Suprapubic skin (tissue), 4 donors: Measurements from ENCODE around the gene DCBLD1. TPM values are rescaled to one million over a fixed set of nuclear protein-coding genes. Genes with fewer than 3 reads are reported as not detected.

Experiments used
- DNase-seq, 2 donors: peaks; one replicate each; pipeline ENCODE4 v3.0.0-alpha.2; 2019; ENCODE audit warnings: low spot score in 2 of 2
- H3K27ac ChIP-seq: fragments of 200-600 bp; sonication (generic); one replicate; pipeline ENCODE4 v1.5.1; 2019
- H3K27me3 ChIP-seq: fragments of 200-600 bp; sonication (generic); one replicate; pipeline ENCODE4 v1.5.1; 2019
- H3K36me3 ChIP-seq: fragments of 200-600 bp; sonication (generic); one replicate; pipeline ENCODE4 v1.5.1; 2019
- H3K4me1 ChIP-seq: fragments of 200-600 bp; sonication (generic); one replicate; pipeline ENCODE4 v1.5.1; 2019
- H3K4me3 ChIP-seq: fragments of 200-600 bp; sonication (generic); one replicate; pipeline ENCODE4 v1.5.1; 2019; ENCODE audit warnings: mild to moderate bottlenecking
- H3K9me3 ChIP-seq: fragments of 200-600 bp; sonication (generic); one replicate; pipeline ENCODE4 v1.5.1; 2019
- EP300 ChIP-seq: sonication (generic); formaldehyde crosslinking; IDR thresholded peaks from one replicate; pipeline ENCODE4 v1.6.1; 2017; ENCODE audit warnings: antibody characterized with exemption
- POLR2A ChIP-seq, 2 donors: fragments of 450-650 bp; IDR thresholded peaks; one replicate each; pipeline ENCODE4 v1.6.1; 2017; ENCODE audit warnings: antibody characterized with exemption in 2 of 2, mild to moderate bottlenecking in 2 of 2, moderate library complexity in 2 of 2
- POLR2AphosphoS5 ChIP-seq, 3 donors: sonication (generic); formaldehyde crosslinking; IDR thresholded peaks; one replicate each; pipeline ENCODE4 v1.6.1; 2017; ENCODE audit warnings: antibody characterized with exemption in 3 of 3
- WGBS: methylation state at CpG from one replicate; pipeline ENCODE4 v1.1.5; 2018; 5-methylcytosine and 5-hydroxymethylcytosine counted together
- total RNA-seq, 4 donors: library from RNA; depleted of rRNA; stranded (reverse); fragments of >200 nt; gene quantifications; one replicate each; pipeline ENCODE4 v1.1.0, GENCODE V29; 2016
- TF ChIP-seq, protein P1 (sequence below), 2 donors: fragments of 200-600 bp in 1 of 2; fragments of 450-650 bp in 1 of 2; sonication (generic) in 1 of 2; IDR thresholded peaks; one replicate each; pipeline ENCODE4 v1.5.1; 2016 to 2019; ENCODE audit warnings: antibody characterized with exemption in 2 of 2, mild to moderate bottlenecking in 1 of 2, moderate library complexity in 1 of 2

Gene DCBLD1
- total RNA-seq, 4 donors from 2014 or later: 3.6 to 15.7 (median 4.9) TPM

- Histone ChIP-seq H3K4me1 (peaks cover 4% of the 10 kb centered on the region), H3K4me3 (no peak overlapping the region), H3K9me3 (no peaks in the 10 kb centered on the region), H3K27ac (no peak overlapping the region), H3K27me3 (no peaks in the 10 kb centered on the region), H3K36me3 (no peaks in the 10 kb centered on the region)
- no peak for DNase-seq
- TF ChIP-seq, protein P1, sequence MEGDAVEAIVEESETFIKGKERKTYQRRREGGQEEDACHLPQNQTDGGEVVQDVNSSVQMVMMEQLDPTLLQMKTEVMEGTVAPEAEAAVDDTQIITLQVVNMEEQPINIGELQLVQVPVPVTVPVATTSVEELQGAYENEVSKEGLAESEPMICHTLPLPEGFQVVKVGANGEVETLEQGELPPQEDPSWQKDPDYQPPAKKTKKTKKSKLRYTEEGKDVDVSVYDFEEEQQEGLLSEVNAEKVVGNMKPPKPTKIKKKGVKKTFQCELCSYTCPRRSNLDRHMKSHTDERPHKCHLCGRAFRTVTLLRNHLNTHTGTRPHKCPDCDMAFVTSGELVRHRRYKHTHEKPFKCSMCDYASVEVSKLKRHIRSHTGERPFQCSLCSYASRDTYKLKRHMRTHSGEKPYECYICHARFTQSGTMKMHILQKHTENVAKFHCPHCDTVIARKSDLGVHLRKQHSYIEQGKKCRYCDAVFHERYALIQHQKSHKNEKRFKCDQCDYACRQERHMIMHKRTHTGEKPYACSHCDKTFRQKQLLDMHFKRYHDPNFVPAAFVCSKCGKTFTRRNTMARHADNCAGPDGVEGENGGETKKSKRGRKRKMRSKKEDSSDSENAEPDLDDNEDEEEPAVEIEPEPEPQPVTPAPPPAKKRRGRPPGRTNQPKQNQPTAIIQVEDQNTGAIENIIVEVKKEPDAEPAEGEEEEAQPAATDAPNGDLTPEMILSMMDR (IDR thresholded peaks at IDR 0.05): no peak
- TF ChIP-seq POLR2A (IDR thresholded peaks at IDR 0.05): no peak
- no peak for TF ChIP-seq POLR2AphosphoS5 (IDR thresholded peaks at IDR 0.05)
- no peak for TF ChIP-seq EP300
- 95% methylated on average over 1 of the region's 1 CpG for WGBS
These were observed 26.2 kb upstream of the DCBLD1 start for GRCh38 chr6:117456250-117456649.

GRCh38 chr6:117456998-117457397, 25.5 kb upstream of the DCBLD1 start:
- DNase-seq: no peak
- WGBS: 98% methylated on average over 5 of the region's 5 CpGs
- H3K36me3 ChIP-seq: no peaks in the 10 kb centered on the region
- no peak overlapping the region for H3K27ac ChIP-seq
- H3K27me3 ChIP-seq: no peaks in the 10 kb centered on the region
- H3K9me3 ChIP-seq: no peaks in the 10 kb centered on the region
- no peaks in the 10 kb centered on the region for H3K4me1 ChIP-seq
- TF ChIP-seq, protein P1 (IDR thresholded peaks at IDR 0.05): no peak
- no peak for TF ChIP-seq POLR2AphosphoS5 (IDR thresholded peaks at IDR 0.05)
- no peak for TF ChIP-seq EP300
- no peak for TF ChIP-seq POLR2A (IDR thresholded peaks at IDR 0.05)
- no peak overlapping the region for H3K4me3 ChIP-seq

GRCh38 chr6:117459204-117459944, 23.1 kb upstream of the DCBLD1 start:
- DNase-seq: no peak
- no peaks in the 10 kb centered on the region for H3K9me3 ChIP-seq

GRCh38 chr6:117463762-117464665, 18.5 kb upstream of the DCBLD1 start:
- TF ChIP-seq EP300 (no peak), POLR2AphosphoS5 (IDR thresholded peaks at IDR 0.05) (no peak), POLR2A (IDR thresholded peaks at IDR 0.05) (no peak)
- TF ChIP-seq, protein P1 (IDR thresholded peaks at IDR 0.05): no peak
- no peak overlapping the region for H3K4me3 ChIP-seq
- WGBS: 73% methylated on average over 4 of the region's 4 CpGs
- H3K4me1 ChIP-seq: no peaks in the 10 kb centered on the region
- H3K9me3 ChIP-seq: no peaks in the 10 kb centered on the region
- no peaks in the 10 kb centered on the region for H3K27me3 ChIP-seq
- DNase-seq: no peak
- H3K36me3 ChIP-seq: no peaks in the 10 kb centered on the region
- no peak overlapping the region for H3K27ac ChIP-seq

More at GRCh38 chr6:117459204-117459944, 23.1 kb upstream of the DCBLD1 start:
- WGBS: 81% methylated on average over 2 of the region's 2 CpGs
- TF ChIP-seq POLR2AphosphoS5 (IDR thresholded peaks at IDR 0.05) (no peak), EP300 (no peak), POLR2A (IDR thresholded peaks at IDR 0.05) (no peak)
- TF ChIP-seq, protein P1 (IDR thresholded peaks at IDR 0.05): no peak
- Histone ChIP-seq H3K4me1 (no peaks in the 10 kb centered on the region), H3K36me3 (no peaks in the 10 kb centered on the region), H3K27ac (no peak overlapping the region), H3K27me3 (no peaks in the 10 kb centered on the region), H3K4me3 (no peak overlapping the region)

DNA sequence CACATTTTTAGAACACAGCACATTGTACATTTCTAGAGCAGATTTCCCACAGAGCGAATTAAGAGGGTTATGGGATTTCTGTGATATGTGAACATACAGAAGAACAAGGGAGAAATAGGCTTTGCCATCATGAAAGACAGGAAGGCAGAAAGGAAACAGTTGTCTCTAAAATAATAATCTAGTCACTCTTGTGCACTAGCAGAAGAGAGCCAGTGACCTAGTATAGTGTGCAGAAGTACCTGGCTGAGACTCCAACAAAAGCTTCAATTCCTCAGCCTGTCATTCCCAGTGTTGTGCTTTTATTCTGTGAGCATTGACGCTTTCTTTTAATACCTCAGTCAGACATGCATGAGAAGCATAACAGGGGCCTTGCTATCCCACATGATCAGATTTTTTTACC, 17.8 kb upstream of the DCBLD1 start:
- H3K27me3 ChIP-seq: no peaks in the 10 kb centered on the region
- H3K27ac ChIP-seq: no peak overlapping the region
- no peaks in the 10 kb centered on the region for H3K4me1 ChIP-seq
- TF ChIP-seq, protein P1 (IDR thresholded peaks at IDR 0.05): no peak
- TF ChIP-seq POLR2A (IDR thresholded peaks at IDR 0.05) (no peak), POLR2AphosphoS5 (IDR thresholded peaks at IDR 0.05) (no peak), EP300 (no peak)
- H3K4me3 ChIP-seq: no peak overlapping the region
- H3K36me3 ChIP-seq: no peaks in the 10 kb centered on the region
- 70% methylated on average over 2 of the region's 2 CpGs for WGBS
- no peak for DNase-seq
- no peaks in the 10 kb centered on the region for H3K9me3 ChIP-seq
